ENCODE measurements around the gene PTPRD.

PTPRD gene

GRCh38 chr9:8332871-8333270, 2279.9 kb downstream of the PTPRD start:
- DNase-seq: no peak

GRCh38 chr9:8332331-8332650, 2280.5 kb downstream of the PTPRD start:
- no peak for DNase-seq

GRCh38 chr9:8331507-8332330, 2281.1 kb downstream of the PTPRD start:
- no peak for DNase-seq

GRCh38 chr9:8329561-8330283, 2283.1 kb downstream of the PTPRD start:
- DNase-seq: no peak

- DNase-seq: no peak
Measured at GRCh38 chr9:8315211-8315610, 2297.6 kb downstream of the PTPRD start.

- no peak for DNase-seq
Measured at GRCh38 chr9:8309258-8309657, 2303.5 kb downstream of the PTPRD start.

GRCh38 chr9:8304720-8305119, 2308.1 kb downstream of the PTPRD start:
- DNase-seq: no peak

- DNase-seq: no peak
Measured at GRCh38 chr9:8301296-8301695, 2311.5 kb downstream of the PTPRD start.

GRCh38 chr9:8297047-8297446, 2315.8 kb downstream of the PTPRD start:
- no peak for DNase-seq

GRCh38 chr9:8292657-8293056, 2320.1 kb downstream of the PTPRD start:
- no peak for DNase-seq

GRCh38 chr9:8289681-8290080, 2323.1 kb downstream of the PTPRD start:
- no peak for DNase-seq

- DNase-seq: no peak
Measured at GRCh38 chr9:8287970-8288369, 2324.8 kb downstream of the PTPRD start.

GRCh38 chr9:8287501-8287900, 2325.3 kb downstream of the PTPRD start:
- no peak for DNase-seq

GRCh38 chr9:8284884-8285283, 2327.9 kb downstream of the PTPRD start:
- no peak for DNase-seq

- DNase-seq: no peak
Measured at GRCh38 chr9:8282535-8282934, 2330.3 kb downstream of the PTPRD start.

GRCh38 chr9:8280811-8281210, 2332.0 kb downstream of the PTPRD start:
- no peak for DNase-seq

- DNase-seq: no peak
Measured at GRCh38 chr9:8278048-8278447, 2334.8 kb downstream of the PTPRD start.

- no peak for DNase-seq
Measured at GRCh38 chr9:8270235-8270634, 2342.6 kb downstream of the PTPRD start.

- no peak for DNase-seq
Measured at GRCh38 chr9:8268881-8269280, 2343.9 kb downstream of the PTPRD start.

GRCh38 chr9:8268216-8268878, 2344.5 kb downstream of the PTPRD start:
- no peak for DNase-seq

GRCh38 chr9:8267636-8268035, 2345.2 kb downstream of the PTPRD start:
- no peak for DNase-seq

GRCh38 chr9:8266861-8267260, 2345.9 kb downstream of the PTPRD start:
- no peak for DNase-seq

- DNase-seq: no peak
Measured at GRCh38 chr9:8265281-8265680, 2347.5 kb downstream of the PTPRD start.

Measured in activated naive CD4-positive, alpha-beta T cell treated with anti-CD3 and anti-CD28 coated beads, Interleukin-2, amount 50 U/mL, for 16 hours (primary cell).